ENCODE measurements around the gene CST9L.

The CST9L gene

DNA sequence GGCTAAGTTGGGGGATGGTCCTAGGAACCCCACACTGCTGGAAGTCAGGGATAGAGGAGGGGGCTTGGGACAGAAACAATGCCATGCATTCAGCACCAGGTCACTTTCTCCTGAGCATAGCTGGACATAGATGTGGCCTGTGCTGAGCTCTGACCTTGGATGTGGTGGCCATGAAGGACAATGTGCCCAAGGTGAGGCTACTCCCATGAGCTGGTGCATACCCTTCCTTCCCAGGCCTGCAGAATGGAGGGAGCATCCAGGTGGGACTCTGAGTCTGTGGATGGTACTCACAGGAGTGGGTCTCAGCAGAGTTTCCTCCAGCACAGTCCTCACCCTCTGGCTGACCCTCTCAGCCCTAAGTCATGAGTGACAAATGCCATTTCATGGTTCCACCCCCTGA lies 16.9 kb downstream of the CST9L start:
- Histone ChIP-seq H4K91ac (ENCODE audit: low read depth, low read length) (no peak overlapping the region), H3K9ac (ENCODE audit: low read length) (no peak overlapping the region), H4K12ac (ENCODE audit: low read depth, low read length) (no peak overlapping the region), H3K79me1 (ENCODE audit: low read length) (no peaks in the 10 kb centered on the region), H2AFZ (ENCODE audit: insufficient read depth, low read length, poor library complexity) (no peak overlapping the region), H2BK5ac (ENCODE audit: low read depth, low read length, poor library complexity) (no peak overlapping the region), H3K14ac (ENCODE audit: low read length) (no peak overlapping the region), H3K4me3 (ENCODE audit: low read depth, low read length) (no peak overlapping the region), H3K18ac (ENCODE audit: low read length) (no peak overlapping the region), H3K4me2 (ENCODE audit: low read length) (no peak overlapping the region), H4K8ac (ENCODE audit: low read depth, low read length) (no peak overlapping the region), H3K27me3 (ENCODE audit: insufficient read depth, low read length) (no peaks in the 10 kb centered on the region), H3K27ac (ENCODE audit: low read depth, low read length) (no peak overlapping the region), H3K36me3 (ENCODE audit: control insufficient read depth in 1 of 2, insufficient read depth in 2 of 2, low read length in 2 of 2) (no peaks in the 10 kb centered on the region), H3K23ac (ENCODE audit: low read length) (no peak overlapping the region), H2BK12ac (ENCODE audit: low read length) (no peak overlapping the region), H3K4me1 (ENCODE audit: control insufficient read depth in 1 of 2, insufficient read depth in 2 of 2, low read length in 2 of 2) (no peaks in the 10 kb centered on the region), H2AK5ac (ENCODE audit: low read length) (no peak overlapping the region), H3K79me2 (ENCODE audit: control insufficient read depth, insufficient read depth, low read length, poor library complexity) (no peaks in the 10 kb centered on the region), H3K4ac (ENCODE audit: low read depth, low read length) (no peak overlapping the region), H2BK120ac (ENCODE audit: insufficient read depth, low read length, poor library complexity) (no peak overlapping the region), H3K9me3 (ENCODE audit: insufficient read depth, low read depth, low read length) (peaks cover 3% of the 10 kb centered on the region)
- no peak for DNase-seq

DNA sequence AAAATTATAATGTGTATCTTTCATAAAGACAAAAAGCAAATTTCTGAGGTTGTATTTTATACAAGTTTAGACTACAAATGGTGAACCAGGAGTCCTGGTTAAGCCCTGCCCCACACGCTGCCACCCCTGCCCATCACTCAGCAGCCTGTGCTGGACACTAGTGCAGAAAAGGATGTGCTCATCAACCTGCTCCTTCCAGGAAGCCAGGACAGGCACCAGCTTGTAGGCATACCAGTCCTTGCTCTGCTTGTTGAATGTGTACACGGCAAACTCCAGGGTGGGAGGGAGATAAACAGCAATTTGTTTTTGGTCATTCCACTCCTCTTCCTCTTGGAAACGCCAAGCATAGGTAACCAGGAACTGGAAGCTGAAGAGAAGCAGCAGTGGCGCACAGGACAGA lies 18.1 kb downstream of the CST9L start:
- Histone ChIP-seq H3K79me1 (ENCODE audit: low read length) (no peaks in the 10 kb centered on the region), H4K91ac (ENCODE audit: low read depth, low read length) (no peak overlapping the region), H2BK120ac (ENCODE audit: insufficient read depth, low read length, poor library complexity) (no peak overlapping the region), H3K18ac (ENCODE audit: low read length) (no peak overlapping the region), H3K23ac (ENCODE audit: low read length) (no peak overlapping the region), H3K36me3 (ENCODE audit: control insufficient read depth in 1 of 2, insufficient read depth in 2 of 2, low read length in 2 of 2) (no peaks in the 10 kb centered on the region), H3K14ac (ENCODE audit: low read length) (no peak overlapping the region), H3K27ac (ENCODE audit: low read depth, low read length) (no peak overlapping the region), H3K9ac (ENCODE audit: low read length) (no peak overlapping the region), H3K4ac (ENCODE audit: low read depth, low read length) (no peak overlapping the region), H3K79me2 (ENCODE audit: control insufficient read depth, insufficient read depth, low read length, poor library complexity) (no peaks in the 10 kb centered on the region), H3K27me3 (ENCODE audit: insufficient read depth, low read length) (no peaks in the 10 kb centered on the region), H4K8ac (ENCODE audit: low read depth, low read length) (no peak overlapping the region), H3K4me2 (ENCODE audit: low read length) (no peak overlapping the region), H3K4me1 (ENCODE audit: control insufficient read depth in 1 of 2, insufficient read depth in 2 of 2, low read length in 2 of 2) (no peaks in the 10 kb centered on the region), H3K4me3 (ENCODE audit: low read depth, low read length) (no peak overlapping the region), H2AK5ac (ENCODE audit: low read length) (no peak overlapping the region), H2BK12ac (ENCODE audit: low read length) (no peak overlapping the region), H2AFZ (ENCODE audit: insufficient read depth, low read length, poor library complexity) (no peak overlapping the region), H2BK5ac (ENCODE audit: low read depth, low read length, poor library complexity) (no peak overlapping the region), H3K9me3 (ENCODE audit: insufficient read depth, low read depth, low read length) (peaks cover 4% of the 10 kb centered on the region), H4K12ac (ENCODE audit: low read depth, low read length) (no peak overlapping the region)
- no peak for DNase-seq
- WGBS (ENCODE audit: extremely low coverage, insufficient coverage, insufficient read length), result no CpG with 5 or more reads among the region's 4 CpGs

DNA sequence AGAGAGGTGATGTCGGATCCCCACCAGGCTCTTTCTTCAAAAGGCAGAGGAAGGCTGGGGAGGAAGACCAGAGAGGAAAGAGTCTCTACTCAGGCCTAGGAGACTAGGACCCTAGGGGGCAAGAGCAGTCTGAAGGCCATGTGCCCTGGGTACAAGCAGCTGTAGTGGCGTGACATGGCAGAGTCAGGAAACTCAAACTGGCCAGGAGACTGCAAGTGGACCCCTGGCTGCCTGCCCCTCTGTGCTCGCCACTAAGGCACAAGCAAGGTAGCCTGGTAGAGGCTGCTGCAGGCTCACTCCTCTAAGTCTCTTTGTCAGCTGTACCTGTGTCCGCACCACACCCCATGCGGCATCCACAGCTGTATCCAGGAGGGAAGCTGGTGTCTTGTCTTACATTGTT lies 19.9 kb downstream of the CST9L start:
- no peak overlapping the region for H3K9ac ChIP-seq (ENCODE audit: low read length)
- no peak overlapping the region for H3K4me2 ChIP-seq (ENCODE audit: low read length)
- H3K23ac ChIP-seq (ENCODE audit: low read length), result no peak overlapping the region
- no peak overlapping the region for H3K14ac ChIP-seq (ENCODE audit: low read length)
- no peak overlapping the region for H2AFZ ChIP-seq (ENCODE audit: insufficient read depth, low read length, poor library complexity)
- H3K27me3 ChIP-seq (ENCODE audit: insufficient read depth, low read length), result no peaks in the 10 kb centered on the region
- no peak overlapping the region for H3K18ac ChIP-seq (ENCODE audit: low read length)
- no peak overlapping the region for H4K8ac ChIP-seq (ENCODE audit: low read depth, low read length)
- H3K4me3 ChIP-seq (ENCODE audit: low read depth, low read length), result no peak overlapping the region
- no peak overlapping the region for H4K91ac ChIP-seq (ENCODE audit: low read depth, low read length)
- H3K36me3 ChIP-seq (ENCODE audit: control insufficient read depth in 1 of 2, insufficient read depth in 2 of 2, low read length in 2 of 2), result no peaks in the 10 kb centered on the region
- no peak overlapping the region for H2BK12ac ChIP-seq (ENCODE audit: low read length)
- no peaks in the 10 kb centered on the region for H3K4me1 ChIP-seq (ENCODE audit: control insufficient read depth in 1 of 2, insufficient read depth in 2 of 2, low read length in 2 of 2)
- no peaks in the 10 kb centered on the region for H3K79me2 ChIP-seq (ENCODE audit: control insufficient read depth, insufficient read depth, low read length, poor library complexity)
- no peak for DNase-seq
- no CpG with 5 or more reads among the region's 5 CpGs for WGBS (ENCODE audit: extremely low coverage, insufficient coverage, insufficient read length)
- no peak overlapping the region for H3K27ac ChIP-seq (ENCODE audit: low read depth, low read length)
- H4K12ac ChIP-seq (ENCODE audit: low read depth, low read length), result no peak overlapping the region
- no peak overlapping the region for H2AK5ac ChIP-seq (ENCODE audit: low read length)
- H3K4ac ChIP-seq (ENCODE audit: low read depth, low read length), result no peak overlapping the region
- no peak overlapping the region for H2BK5ac ChIP-seq (ENCODE audit: low read depth, low read length, poor library complexity)
- no peak overlapping the region for H2BK120ac ChIP-seq (ENCODE audit: insufficient read depth, low read length, poor library complexity)
- no peaks in the 10 kb centered on the region for H3K79me1 ChIP-seq (ENCODE audit: low read length)
- H3K9me3 ChIP-seq (ENCODE audit: insufficient read depth, low read depth, low read length), result peaks cover 7% of the 10 kb centered on the region

DNA sequence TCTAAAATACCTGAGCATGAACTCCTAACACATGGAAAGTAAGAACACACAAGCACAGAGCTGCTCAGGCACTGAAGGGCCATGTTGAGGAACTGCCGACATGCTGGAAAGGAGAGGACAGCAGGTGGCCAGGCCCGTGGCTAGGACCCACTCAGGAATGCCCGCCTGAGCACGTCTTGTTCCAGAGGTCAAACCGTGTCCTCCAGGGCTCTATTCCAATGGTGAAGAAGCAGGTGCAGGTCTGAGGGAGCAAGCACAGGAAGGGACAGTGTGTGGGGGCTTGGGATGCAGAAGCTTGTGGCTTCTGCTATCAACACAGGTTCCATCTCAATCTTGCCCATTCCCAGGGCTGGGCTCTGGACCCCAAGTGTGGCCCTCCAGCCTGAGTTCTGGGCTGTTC lies 20.7 kb downstream of the CST9L start:
- H3K27ac ChIP-seq (ENCODE audit: low read depth, low read length), result no peak overlapping the region
- H2AK5ac ChIP-seq (ENCODE audit: low read length), result no peak overlapping the region
- H3K9me3 ChIP-seq (ENCODE audit: insufficient read depth, low read depth, low read length), result peaks cover 11% of the 10 kb centered on the region
- no peak overlapping the region for H3K4me3 ChIP-seq (ENCODE audit: low read depth, low read length)
- no peak overlapping the region for H3K4ac ChIP-seq (ENCODE audit: low read depth, low read length)
- H2BK12ac ChIP-seq (ENCODE audit: low read length), result no peak overlapping the region
- no peaks in the 10 kb centered on the region for H3K27me3 ChIP-seq (ENCODE audit: insufficient read depth, low read length)
- no peak overlapping the region for H2BK120ac ChIP-seq (ENCODE audit: insufficient read depth, low read length, poor library complexity)
- no peak overlapping the region for H3K14ac ChIP-seq (ENCODE audit: low read length)
- no CpG with 5 or more reads among the region's 5 CpGs for WGBS (ENCODE audit: extremely low coverage, insufficient coverage, insufficient read length)
- no peak overlapping the region for H3K23ac ChIP-seq (ENCODE audit: low read length)
- no peak overlapping the region for H2BK5ac ChIP-seq (ENCODE audit: low read depth, low read length, poor library complexity)
- no peak overlapping the region for H4K91ac ChIP-seq (ENCODE audit: low read depth, low read length)
- no peak overlapping the region for H4K12ac ChIP-seq (ENCODE audit: low read depth, low read length)
- H3K36me3 ChIP-seq (ENCODE audit: control insufficient read depth in 1 of 2, insufficient read depth in 2 of 2, low read length in 2 of 2), result no peaks in the 10 kb centered on the region
- H3K4me1 ChIP-seq (ENCODE audit: control insufficient read depth in 1 of 2, insufficient read depth in 2 of 2, low read length in 2 of 2), result no peaks in the 10 kb centered on the region
- H3K79me1 ChIP-seq (ENCODE audit: low read length), result no peaks in the 10 kb centered on the region
- H3K4me2 ChIP-seq (ENCODE audit: low read length), result no peak overlapping the region
- no peak overlapping the region for H3K18ac ChIP-seq (ENCODE audit: low read length)
- H4K8ac ChIP-seq (ENCODE audit: low read depth, low read length), result no peak overlapping the region
- H3K79me2 ChIP-seq (ENCODE audit: control insufficient read depth, insufficient read depth, low read length, poor library complexity), result no peaks in the 10 kb centered on the region
- H3K9ac ChIP-seq (ENCODE audit: low read length), result no peak overlapping the region
- no peak overlapping the region for H2AFZ ChIP-seq (ENCODE audit: insufficient read depth, low read length, poor library complexity)
- no peak for DNase-seq
